Suprapubic skin (tissue), 4 donors: Measurements from ENCODE around the gene PTGES3L. TPM values are rescaled to one million over a fixed set of nuclear protein-coding genes. Genes with fewer than 3 reads are reported as not detected.
A peak's percentile ranks its signal among the peaks of the same experiment; 100 is the strongest.
"Not testable (repeated sequence)": the region's sequence is repeated elsewhere in the genome, so short reads cannot be mapped to it uniquely, and the experiment has no call there.

ENCODE experiments used
- DNase-seq, 2 donors: peaks; one replicate each; pipeline ENCODE4 v3.0.0-alpha.2; 2019; ENCODE audit warnings: low spot score in 2 of 2
- H3K27ac ChIP-seq: fragments of 200-600 bp; sonication (generic); one replicate; pipeline ENCODE4 v1.5.1; 2019
- H3K27me3 ChIP-seq: fragments of 200-600 bp; sonication (generic); one replicate; pipeline ENCODE4 v1.5.1; 2019
- H3K36me3 ChIP-seq: fragments of 200-600 bp; sonication (generic); one replicate; pipeline ENCODE4 v1.5.1; 2019
- H3K4me1 ChIP-seq: fragments of 200-600 bp; sonication (generic); one replicate; pipeline ENCODE4 v1.5.1; 2019
- H3K4me3 ChIP-seq: fragments of 200-600 bp; sonication (generic); one replicate; pipeline ENCODE4 v1.5.1; 2019; ENCODE audit warnings: mild to moderate bottlenecking
- H3K9me3 ChIP-seq: fragments of 200-600 bp; sonication (generic); one replicate; pipeline ENCODE4 v1.5.1; 2019
- EP300 ChIP-seq: sonication (generic); formaldehyde crosslinking; IDR thresholded peaks from one replicate; pipeline ENCODE4 v1.6.1; 2017; ENCODE audit warnings: antibody characterized with exemption
- POLR2A ChIP-seq, 2 donors: fragments of 450-650 bp; IDR thresholded peaks; one replicate each; pipeline ENCODE4 v1.6.1; 2017; ENCODE audit warnings: antibody characterized with exemption in 2 of 2, mild to moderate bottlenecking in 2 of 2, moderate library complexity in 2 of 2
- POLR2AphosphoS5 ChIP-seq, 3 donors: sonication (generic); formaldehyde crosslinking; IDR thresholded peaks; one replicate each; pipeline ENCODE4 v1.6.1; 2017; ENCODE audit warnings: antibody characterized with exemption in 3 of 3
- WGBS: methylation state at CpG from one replicate; pipeline ENCODE4 v1.1.5; 2018; 5-methylcytosine and 5-hydroxymethylcytosine counted together
- total RNA-seq, 4 donors: library from RNA; depleted of rRNA; stranded (reverse); fragments of >200 nt; gene quantifications; one replicate each; pipeline ENCODE4 v1.1.0, GENCODE V29; 2016
- TF ChIP-seq, protein P1 (sequence below), 2 donors: fragments of 200-600 bp in 1 of 2; fragments of 450-650 bp in 1 of 2; sonication (generic) in 1 of 2; IDR thresholded peaks; one replicate each; pipeline ENCODE4 v1.5.1; 2016 to 2019; ENCODE audit warnings: antibody characterized with exemption in 2 of 2, mild to moderate bottlenecking in 1 of 2, moderate library complexity in 1 of 2

Gene PTGES3L
- total RNA-seq, 4 donors from 2014 or later = 0.44 to 0.48 TPM; not detected in 2

DNA sequence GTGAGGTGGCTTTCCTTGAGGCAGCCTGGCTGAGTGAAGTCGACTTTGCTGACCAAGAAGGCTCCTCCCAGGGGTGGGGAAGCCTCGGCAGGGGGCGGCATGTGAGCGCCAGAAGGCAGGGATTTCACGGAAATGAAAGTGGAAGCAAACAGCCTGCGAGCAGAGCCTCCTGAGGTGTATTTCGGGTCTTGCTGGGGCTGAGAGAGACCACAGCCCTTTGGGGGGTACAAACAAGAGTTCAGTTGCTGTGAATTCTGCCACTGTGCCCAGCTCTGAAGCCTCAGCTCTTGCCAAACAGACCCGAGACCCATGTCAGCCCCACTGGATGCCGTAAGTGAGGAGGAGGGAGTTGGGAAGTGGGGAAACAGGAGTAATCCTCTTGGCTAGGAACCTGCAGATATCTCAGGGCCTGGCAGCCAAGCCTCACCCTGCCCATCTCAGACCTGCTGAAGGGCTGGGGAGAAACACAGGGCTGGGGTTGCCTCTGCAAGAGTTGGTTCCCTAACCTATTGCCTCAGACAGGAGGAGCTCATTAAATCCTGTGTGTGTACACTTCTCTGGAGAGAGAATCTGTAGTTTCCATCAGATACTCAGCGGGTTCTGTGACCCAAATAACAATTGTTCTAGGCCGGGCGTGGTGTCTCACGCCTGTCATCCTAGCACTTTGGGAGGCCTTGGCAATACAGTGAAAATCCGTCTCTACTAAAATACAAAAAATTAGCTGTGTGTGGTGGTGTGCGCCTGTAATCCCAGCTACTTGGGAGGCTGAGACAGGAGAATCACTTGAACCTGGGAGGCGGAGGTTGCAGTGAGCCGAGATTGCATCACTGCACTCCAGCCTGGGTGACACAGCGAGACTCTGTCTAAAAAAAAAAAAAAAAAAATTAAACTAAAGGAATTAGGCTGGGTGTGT lies 27.0 kb upstream of the PTGES3L start, which contains the start of gene IFI35:
Gene IFI35 (plus strand): TSS at position 146 of the 913 bp plus-strand sequence. CDS start 164 bp downstream, at position 310.
- Histone ChIP-seq H3K27ac (peak within 1 kb of the TSS; percentile 95), H3K27me3 (no peaks in the 10 kb centered on the region), H3K4me1 (peaks cover 42% of the 10 kb centered on the region), H3K9me3 (no peaks in the 10 kb centered on the region), H3K36me3 (peaks cover 20% of the 10 kb centered on the region), H3K4me3 (peak within 1 kb of the TSS; percentile 67)
- TF ChIP-seq, protein P1, sequence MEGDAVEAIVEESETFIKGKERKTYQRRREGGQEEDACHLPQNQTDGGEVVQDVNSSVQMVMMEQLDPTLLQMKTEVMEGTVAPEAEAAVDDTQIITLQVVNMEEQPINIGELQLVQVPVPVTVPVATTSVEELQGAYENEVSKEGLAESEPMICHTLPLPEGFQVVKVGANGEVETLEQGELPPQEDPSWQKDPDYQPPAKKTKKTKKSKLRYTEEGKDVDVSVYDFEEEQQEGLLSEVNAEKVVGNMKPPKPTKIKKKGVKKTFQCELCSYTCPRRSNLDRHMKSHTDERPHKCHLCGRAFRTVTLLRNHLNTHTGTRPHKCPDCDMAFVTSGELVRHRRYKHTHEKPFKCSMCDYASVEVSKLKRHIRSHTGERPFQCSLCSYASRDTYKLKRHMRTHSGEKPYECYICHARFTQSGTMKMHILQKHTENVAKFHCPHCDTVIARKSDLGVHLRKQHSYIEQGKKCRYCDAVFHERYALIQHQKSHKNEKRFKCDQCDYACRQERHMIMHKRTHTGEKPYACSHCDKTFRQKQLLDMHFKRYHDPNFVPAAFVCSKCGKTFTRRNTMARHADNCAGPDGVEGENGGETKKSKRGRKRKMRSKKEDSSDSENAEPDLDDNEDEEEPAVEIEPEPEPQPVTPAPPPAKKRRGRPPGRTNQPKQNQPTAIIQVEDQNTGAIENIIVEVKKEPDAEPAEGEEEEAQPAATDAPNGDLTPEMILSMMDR (IDR thresholded peaks at IDR 0.05) = peak in 1 of 2 donors; percentile 21
- TF ChIP-seq EP300 (no peak), POLR2A (IDR thresholded peaks at IDR 0.05) (peak in 1 of 2 donors; percentile 34), POLR2AphosphoS5 (IDR thresholded peaks at IDR 0.05) (peak in 1 of 3 donors; percentile 49)
- peak; percentile 92 for DNase-seq
- WGBS = 16% methylated on average over 16 of the region's 18 CpGs

DNA sequence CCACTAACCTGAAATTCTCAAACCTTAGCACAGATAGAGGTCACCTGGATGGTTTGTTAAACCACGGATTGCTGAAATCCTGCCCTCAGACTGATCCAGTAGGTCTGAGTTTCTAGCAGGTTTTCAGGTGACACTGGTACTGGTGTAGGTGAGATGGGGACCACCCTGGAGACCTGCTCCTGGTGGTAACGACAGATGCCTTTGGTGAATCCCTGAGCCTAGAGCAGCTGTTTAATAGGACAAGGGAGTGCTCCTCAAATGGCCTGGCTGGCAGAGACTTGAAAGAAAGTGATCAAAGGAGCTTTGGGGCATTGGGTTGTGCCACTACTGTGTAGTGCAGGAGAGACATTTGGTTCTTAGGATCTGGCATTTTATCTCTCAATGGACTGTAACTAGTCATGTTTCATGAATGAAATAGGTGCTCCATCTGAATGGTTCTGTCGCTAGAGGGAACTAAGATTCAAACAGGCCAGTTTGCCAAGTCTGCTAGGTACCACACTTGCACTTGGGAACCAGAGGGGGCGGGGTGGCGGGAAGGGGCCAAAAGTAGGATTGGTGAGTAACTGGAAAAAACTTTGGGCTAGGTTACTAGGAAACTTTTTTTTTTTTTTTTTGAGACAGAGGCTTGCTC lies 23.8 kb upstream of the PTGES3L start:
- peaks cover 35% of the 10 kb centered on the region for H3K4me1 ChIP-seq
- no peaks in the 10 kb centered on the region for H3K9me3 ChIP-seq
- 76% methylated on average over 5 of the region's 5 CpGs for WGBS
- no peak for DNase-seq
- no peak overlapping the region for H3K27ac ChIP-seq
- peaks cover 40% of the 10 kb centered on the region for H3K36me3 ChIP-seq
- no peaks in the 10 kb centered on the region for H3K27me3 ChIP-seq
- no peak overlapping the region for H3K4me3 ChIP-seq
- TF ChIP-seq POLR2A (IDR thresholded peaks at IDR 0.05) = no peak
- no peak for TF ChIP-seq EP300
- no peak for TF ChIP-seq POLR2AphosphoS5 (IDR thresholded peaks at IDR 0.05)
- TF ChIP-seq, protein P1 (IDR thresholded peaks at IDR 0.05) = no peak

DNA sequence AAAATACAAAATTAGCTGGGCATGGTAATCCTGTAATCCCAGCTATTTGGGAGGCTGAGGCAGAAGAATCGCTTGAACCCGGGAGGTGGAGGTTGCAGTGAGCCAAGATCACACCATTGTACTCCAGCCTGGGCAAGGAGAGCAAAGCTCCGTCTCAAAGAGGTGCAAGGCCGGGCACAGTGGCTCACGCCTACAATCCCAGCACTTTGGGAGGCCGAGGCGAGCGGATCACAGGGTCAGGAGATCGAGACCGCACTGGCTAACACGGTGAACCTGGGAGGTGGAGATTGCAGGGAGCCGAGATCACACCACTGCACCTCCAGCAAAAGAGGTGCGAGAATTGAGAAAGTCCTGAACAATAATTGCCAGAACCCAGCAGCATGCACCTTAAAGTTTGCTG lies 21.0 kb upstream of the PTGES3L start:
- not testable (repeated sequence) for H3K27ac ChIP-seq, H3K27me3 ChIP-seq, H3K9me3 ChIP-seq, DNase-seq, H3K4me3 ChIP-seq
- WGBS = 94% methylated on average over 13 of the region's 13 CpGs
- Histone ChIP-seq H3K36me3 (peaks cover 40% of the 10 kb centered on the region), H3K4me1 (peaks cover 30% of the 10 kb centered on the region)

DNA sequence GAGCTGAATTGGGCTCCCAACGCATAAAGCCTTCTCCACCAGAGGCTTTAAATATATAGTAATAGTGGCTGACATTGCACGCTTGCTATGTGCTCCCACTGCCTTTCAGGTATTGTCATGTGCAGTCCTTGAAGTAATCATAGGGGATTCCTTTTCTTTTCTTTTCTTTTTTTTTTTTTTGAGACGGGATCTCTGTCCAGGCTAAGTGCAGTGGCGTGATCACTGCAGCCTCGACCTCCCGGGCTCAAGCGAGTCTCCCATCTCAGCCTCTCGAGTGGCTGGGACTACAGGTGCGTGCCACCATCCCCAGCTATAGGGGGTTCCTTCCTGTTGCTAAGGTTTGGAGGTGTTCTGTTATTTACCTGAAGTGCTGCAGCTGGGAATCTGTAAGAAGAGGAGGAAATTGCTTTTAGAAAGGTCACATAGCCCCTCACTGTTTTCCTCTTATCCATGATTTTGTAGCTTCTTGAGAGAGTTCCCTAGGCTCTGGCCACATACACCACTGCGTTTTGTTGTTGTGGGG lies 19.2 kb upstream of the PTGES3L start:
- H3K27ac ChIP-seq = peak overlapping the region; percentile 92
- 20% methylated on average over 10 of the region's 10 CpGs for WGBS
- no peaks in the 10 kb centered on the region for H3K27me3 ChIP-seq
- H3K4me3 ChIP-seq = peak overlapping the region; percentile 81
- TF ChIP-seq, protein P1 (IDR thresholded peaks at IDR 0.05) = no peak
- TF ChIP-seq POLR2A (IDR thresholded peaks at IDR 0.05) (no peak), EP300 (no peak), POLR2AphosphoS5 (IDR thresholded peaks at IDR 0.05) (no peak)
- H3K36me3 ChIP-seq = peaks cover 40% of the 10 kb centered on the region
- peaks cover 30% of the 10 kb centered on the region for H3K4me1 ChIP-seq
- no peaks in the 10 kb centered on the region for H3K9me3 ChIP-seq
- no peak for DNase-seq

DNA sequence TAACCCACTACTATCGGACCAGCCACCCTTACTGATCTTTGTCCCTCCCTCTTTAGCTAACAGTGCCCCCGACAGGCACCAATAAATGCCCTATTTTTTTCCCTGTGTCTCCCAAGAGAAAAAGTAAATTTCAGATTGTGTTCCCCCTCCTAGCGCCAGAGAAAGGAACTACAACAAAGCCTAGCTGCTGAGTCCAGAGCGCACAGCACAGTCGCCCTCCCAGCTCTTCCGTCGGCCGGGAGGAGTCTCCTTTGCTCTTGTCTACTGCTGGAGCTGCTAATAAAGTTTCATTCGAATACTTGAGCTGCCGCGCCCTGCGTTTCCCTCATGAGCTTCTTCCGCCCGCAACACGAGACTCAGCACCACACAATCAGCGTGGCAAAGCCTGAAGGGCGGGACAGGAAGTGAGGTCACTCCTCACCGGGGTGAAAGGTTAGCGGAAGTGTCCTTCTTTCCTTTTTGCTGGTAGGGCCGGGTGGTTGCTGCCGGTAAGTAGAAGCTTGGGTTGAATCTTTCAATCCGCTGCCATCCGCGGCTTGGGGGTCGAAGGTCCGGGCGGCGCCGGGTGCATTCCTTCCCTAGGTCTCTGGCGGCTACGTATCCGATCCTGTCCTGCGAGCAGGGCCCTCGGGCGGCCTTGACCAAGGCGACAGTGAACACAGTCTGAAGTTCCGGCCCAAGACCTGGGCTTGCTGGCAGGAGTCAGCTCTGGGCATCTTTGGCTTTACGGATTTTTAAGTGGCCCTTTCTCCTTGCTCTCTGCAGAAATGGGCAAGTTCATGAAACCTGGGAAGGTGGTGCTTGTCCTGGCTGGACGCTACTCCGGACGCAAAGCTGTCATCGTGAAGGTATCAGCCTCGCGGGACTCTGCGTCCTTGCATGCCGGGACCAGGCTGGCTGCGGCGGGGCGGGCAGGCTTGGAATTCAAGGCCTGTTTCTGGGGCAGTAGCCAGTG lies 18.4 kb upstream of the PTGES3L start, which contains the start of gene RPL27:
Gene RPL27 (plus strand): TSS at position 436 of the 955 bp plus-strand sequence. CDS start 332 bp downstream, at position 768.
- H3K9me3 ChIP-seq = no peaks in the 10 kb centered on the region
- DNase-seq = peak; percentile 98 to 99
- peaks cover 27% of the 10 kb centered on the region for H3K4me1 ChIP-seq
- no peaks in the 10 kb centered on the region for H3K27me3 ChIP-seq
- peaks cover 42% of the 10 kb centered on the region for H3K36me3 ChIP-seq
- TF ChIP-seq EP300 (no peak), POLR2AphosphoS5 (IDR thresholded peaks at IDR 0.05) (peak; percentile 85 to 99 (median 93)), POLR2A (IDR thresholded peaks at IDR 0.05) (peak in 1 of 2 donors; percentile 78)
- TF ChIP-seq, protein P1 (IDR thresholded peaks at IDR 0.05) = peak; percentile 90 to 94
- H3K27ac ChIP-seq = peak within 1 kb of the TSS; percentile 92
- WGBS = 0% methylated on average over 31 of the region's 49 CpGs
- peak within 1 kb of the TSS; percentile 81 for H3K4me3 ChIP-seq
